Right lobe of liver (tissue), 6 donors: ENCODE measurements around the gene PRAF2. TPM values are rescaled to one million over a fixed set of nuclear protein-coding genes. Genes with fewer than 3 reads are reported as not detected.

Experiments used
- ATAC-seq, 4 donors: fragments of 200-7000 bp; cut with Tn5 transposase; one replicate each; pipeline ENCODE4 v1.9.1; 2020; ENCODE audit warnings: mild to moderate bottlenecking in 4 of 4, moderate library complexity in 4 of 4
- DNase-seq, 3 donors: peaks; one replicate each; pipeline ENCODE4 v3.0.0-alpha.2; 2020
- H3K27ac ChIP-seq, 3 donors: fragments of 200-600 bp; one replicate each; pipeline ENCODE4 v1.8.0; 2022
- H3K27me3 ChIP-seq, 2 donors: fragments of 200-600 bp; one replicate each; pipeline ENCODE4 v1.8.0; 2022
- H3K36me3 ChIP-seq, 4 donors: fragments of 200-600 bp; sonication (generic) in 1 of 4; one replicate each; pipeline versions ENCODE4 v1.5.1 to v1.8.0; 2017 to 2022; ENCODE audit warnings: control low read depth in 1 of 4
- H3K4me1 ChIP-seq, 4 donors: fragments of 200-600 bp; sonication (generic) in 1 of 4; one replicate each; pipeline versions ENCODE4 v1.5.1 to v1.8.0; 2017 to 2022; ENCODE audit warnings: control low read depth in 1 of 4
- H3K4me3 ChIP-seq, 3 donors: fragments of 200-600 bp; one replicate each; pipeline ENCODE4 v1.8.0; 2022
- H3K9me3 ChIP-seq, 4 donors: fragments of 200-600 bp; sonication (generic) in 1 of 4; one replicate each; pipeline versions ENCODE4 v1.5.1 to v1.8.0; 2017 to 2022; ENCODE audit warnings: control low read depth in 1 of 4
- POLR2A ChIP-seq: fragments of 450-650 bp; IDR thresholded peaks from one replicate; pipeline ENCODE4 v1.6.1; 2017; ENCODE audit warnings: antibody characterized with exemption, mild to moderate bottlenecking
- WGBS: methylation state at CpG from one replicate; pipeline ENCODE4 v1.1.6; 2018; ENCODE audit warnings: low coverage, low lambda C conversion rate; ENCODE audit not compliant: insufficient coverage; ENCODE audit errors: missing lambda C conversion rate; 5-methylcytosine and 5-hydroxymethylcytosine counted together
- intact Hi-C, 2 donors: fragments of 100-400 bp; cut with DNase I; formaldehyde crosslinking; loops; one replicate each; pipeline versions ENCODE4 v1.11.2 to v1.14.1; 2022
- total RNA-seq, 6 experiments: library from RNA; depleted of rRNA in 2 of 6; stranded (reverse); fragments of >200 nt in 2 of 6; fragmentation: NEBNext Ultra II Directional in 3 of 6; extraction: Animal tissue kit (Norgen Biotek cat#: 25700) in 3 of 6; gene quantifications; one replicate each; pipeline versions ENCODE4 v1.1.0 to v1.2.4, GENCODE V29; 2016 to 2023
- TF ChIP-seq, protein P1 (sequence below), 4 donors: fragments of 200-600 bp in 3 of 4; fragments of 450-650 bp in 1 of 4; IDR thresholded peaks; one replicate each; pipeline versions ENCODE4 v1.5.1 to v1.8.0; 2016 to 2022; ENCODE audit warnings: antibody characterized with exemption in 4 of 4, mild to moderate bottlenecking in 2 of 4
- donor health status: DM: no; HTN: yes; CAD: no.
- donor health status: DM: no; HTN: no; CAD: no.
- donor health status: DM: no; HTN: no; CAD: no.
- donor health status: DM: no; HTN: yes; CAD: no.
- donor health status: DM: no; HTN: yes; CAD: no.

PRAF2 gene
- total RNA-seq, 6 experiments from 2014 or later, result 3.1 to 11.2 (median 5.1) TPM

DNA sequence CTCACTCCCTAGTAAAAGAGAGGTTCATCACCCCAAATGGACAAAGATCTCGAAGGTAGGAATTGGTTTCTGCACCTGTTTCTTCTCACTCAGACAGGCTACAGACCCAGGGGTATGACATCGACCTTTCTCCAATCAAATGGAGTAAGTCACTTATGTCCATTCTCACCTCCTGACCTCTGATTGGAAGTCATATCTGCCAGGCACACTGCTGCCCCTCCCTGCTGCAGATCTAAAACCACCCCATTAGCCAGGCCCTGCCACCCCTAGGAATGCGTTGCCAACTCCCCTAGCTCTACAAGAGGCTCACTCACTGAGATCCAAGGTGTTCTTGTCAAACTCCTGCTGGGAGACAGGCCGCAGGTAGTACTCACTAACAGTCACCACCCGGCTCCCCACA is 42.9 kb upstream of the PRAF2 start:
- intact Hi-C loops, result no loop called here
- H3K36me3 ChIP-seq, result peaks cover 0 to 29% (median under 1%) of the 10 kb centered on the region in 4 donors
- H3K4me1 ChIP-seq, result no peaks in the 10 kb centered on the region
- 81% methylated on average over 4 of the region's 5 CpGs for WGBS
- no peak overlapping the region for H3K4me3 ChIP-seq
- DNase-seq (no peak), ATAC-seq (no peak)
- TF ChIP-seq, protein P1, sequence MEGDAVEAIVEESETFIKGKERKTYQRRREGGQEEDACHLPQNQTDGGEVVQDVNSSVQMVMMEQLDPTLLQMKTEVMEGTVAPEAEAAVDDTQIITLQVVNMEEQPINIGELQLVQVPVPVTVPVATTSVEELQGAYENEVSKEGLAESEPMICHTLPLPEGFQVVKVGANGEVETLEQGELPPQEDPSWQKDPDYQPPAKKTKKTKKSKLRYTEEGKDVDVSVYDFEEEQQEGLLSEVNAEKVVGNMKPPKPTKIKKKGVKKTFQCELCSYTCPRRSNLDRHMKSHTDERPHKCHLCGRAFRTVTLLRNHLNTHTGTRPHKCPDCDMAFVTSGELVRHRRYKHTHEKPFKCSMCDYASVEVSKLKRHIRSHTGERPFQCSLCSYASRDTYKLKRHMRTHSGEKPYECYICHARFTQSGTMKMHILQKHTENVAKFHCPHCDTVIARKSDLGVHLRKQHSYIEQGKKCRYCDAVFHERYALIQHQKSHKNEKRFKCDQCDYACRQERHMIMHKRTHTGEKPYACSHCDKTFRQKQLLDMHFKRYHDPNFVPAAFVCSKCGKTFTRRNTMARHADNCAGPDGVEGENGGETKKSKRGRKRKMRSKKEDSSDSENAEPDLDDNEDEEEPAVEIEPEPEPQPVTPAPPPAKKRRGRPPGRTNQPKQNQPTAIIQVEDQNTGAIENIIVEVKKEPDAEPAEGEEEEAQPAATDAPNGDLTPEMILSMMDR (IDR thresholded peaks at IDR 0.05), result no peak
- no peaks in the 10 kb centered on the region for H3K27me3 ChIP-seq
- no peaks in the 10 kb centered on the region for H3K9me3 ChIP-seq
- H3K27ac ChIP-seq, result no peak overlapping the region

DNA sequence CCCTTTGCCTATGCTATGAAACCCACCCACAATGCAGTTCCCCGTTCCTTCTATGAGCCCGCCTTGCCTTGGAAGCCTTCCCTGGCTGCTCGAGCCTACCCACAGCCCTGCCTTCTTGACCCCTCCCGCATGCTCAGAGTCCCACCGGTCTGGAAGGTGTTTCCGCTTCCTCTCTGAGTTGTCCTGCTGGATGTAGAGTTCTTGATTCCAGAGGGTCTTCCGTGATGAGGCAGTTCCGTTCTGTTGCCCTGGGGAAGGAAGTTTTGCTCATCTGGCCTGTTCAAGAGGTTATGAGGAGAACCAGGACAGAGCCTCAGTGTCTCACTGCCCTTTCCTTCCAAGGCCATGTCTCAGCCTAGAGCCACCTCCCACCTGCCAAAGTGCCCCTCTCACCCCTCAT is 42.3 kb upstream of the PRAF2 start:
- no peaks in the 10 kb centered on the region for H3K4me1 ChIP-seq
- no peaks in the 10 kb centered on the region for H3K9me3 ChIP-seq
- no peak overlapping the region for H3K27ac ChIP-seq
- H3K27me3 ChIP-seq, result no peaks in the 10 kb centered on the region
- H3K4me3 ChIP-seq, result no peak overlapping the region
- no peak for DNase-seq
- no peak for ATAC-seq
- TF ChIP-seq POLR2A, result no peak
- TF ChIP-seq, protein P1 (IDR thresholded peaks at IDR 0.05), result no peak
- 79% methylated on average over 8 of the region's 8 CpGs for WGBS
- peaks cover 0 to 26% (median under 1%) of the 10 kb centered on the region in 4 donors for H3K36me3 ChIP-seq
- intact Hi-C loops, result no loop called here

DNA sequence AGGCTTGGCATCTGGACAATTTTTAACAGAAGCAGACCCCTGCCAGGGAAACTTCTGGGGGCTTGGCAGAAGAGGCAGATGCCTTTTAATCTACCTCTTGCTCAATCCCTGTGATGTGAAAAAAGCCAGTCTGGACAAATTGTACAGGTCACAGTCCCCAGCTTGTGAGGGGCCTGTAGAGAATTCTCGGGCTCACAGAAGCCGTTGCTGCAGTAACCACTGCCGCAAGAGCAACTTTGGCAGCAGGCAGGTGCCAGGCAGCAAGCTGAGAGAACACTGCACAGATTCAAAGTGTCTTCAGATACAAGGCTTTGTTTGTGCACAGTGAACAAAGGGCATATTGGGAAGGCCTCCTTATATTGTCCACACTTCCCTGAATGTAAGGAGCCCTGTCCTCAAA is 38.0 kb upstream of the PRAF2 start:
- no peaks in the 10 kb centered on the region for H3K27me3 ChIP-seq
- no peaks in the 10 kb centered on the region for H3K4me1 ChIP-seq
- H3K4me3 ChIP-seq, result no peak overlapping the region
- peak in 1 of 3 donors; percentile 63 for DNase-seq
- TF ChIP-seq POLR2A, result no peak
- TF ChIP-seq, protein P1 (IDR thresholded peaks at IDR 0.05), result no peak
- peaks cover 0 to 17% (median under 1%) of the 10 kb centered on the region in 4 donors for H3K36me3 ChIP-seq
- 41% methylated on average over 3 of the region's 3 CpGs for WGBS
- intact Hi-C loops, result no loop called here
- peak overlapping the region in 1 of 3 donors; percentile 24 for H3K27ac ChIP-seq
- H3K9me3 ChIP-seq, result no peaks in the 10 kb centered on the region
- peak in 3 of 4 donors; percentile 33 to 61 (median 45) for ATAC-seq

DNA sequence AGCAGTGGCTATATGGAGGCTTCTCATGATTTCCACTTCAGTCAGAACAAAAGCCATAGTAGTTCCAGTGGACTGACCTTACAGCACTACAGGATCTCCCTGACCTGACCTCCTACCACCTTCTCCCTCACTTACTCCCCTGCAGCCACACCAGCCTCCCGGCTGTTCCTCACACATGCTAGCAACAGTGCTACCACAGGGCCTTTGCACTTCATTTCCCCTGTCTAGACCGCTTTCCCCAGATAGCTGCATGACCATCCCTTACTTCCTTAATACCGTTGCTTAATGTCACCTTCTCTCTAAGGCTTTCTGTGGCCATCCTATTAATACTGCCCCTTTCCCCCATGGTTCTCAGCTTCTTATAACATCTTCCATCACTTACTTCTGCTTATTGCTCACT is 36.6 kb upstream of the PRAF2 start:
- intact Hi-C loops, result no loop called here

More for the DNA sequence above, 36.6 kb upstream of the PRAF2 start:
- Histone ChIP-seq H3K9me3 (no peaks in the 10 kb centered on the region), H3K27me3 (no peaks in the 10 kb centered on the region), H3K4me1 (no peaks in the 10 kb centered on the region), H3K4me3 (no peak overlapping the region), H3K27ac (no peak overlapping the region), H3K36me3 (peaks cover 0 to 11% (median under 1%) of the 10 kb centered on the region in 4 donors)
- 68% methylated on average over 3 of the region's 3 CpGs for WGBS
- no peak for TF ChIP-seq POLR2A
- TF ChIP-seq, protein P1 (IDR thresholded peaks at IDR 0.05), result no peak
- ATAC-seq (no peak), DNase-seq (no peak)
